GM12874 (cell line): ENCODE measurements around the gene FRY.

Experiments used
- CTCF ChIP-seq: IDR thresholded peaks from 2 replicates; pipeline ENCODE4 v1.5.1; 2011; ENCODE audit warnings: low read depth, mild to moderate bottlenecking, control low read depth, low read length, moderate library complexity; ENCODE audit not compliant: insufficient read depth

The FRY gene

GRCh38 chr13:32051156-32051555 lies 19.6 kb downstream of the FRY start:
- TF ChIP-seq CTCF = no peak

GRCh38 chr13:32056316-32056715 lies 24.7 kb downstream of the FRY start:
- no peak for TF ChIP-seq CTCF

- no peak for TF ChIP-seq CTCF
These were observed 28.0 kb downstream of the FRY start for GRCh38 chr13:32059511-32059984.

- TF ChIP-seq CTCF = no peak
These were observed 28.9 kb downstream of the FRY start for GRCh38 chr13:32060401-32060878.

DNA sequence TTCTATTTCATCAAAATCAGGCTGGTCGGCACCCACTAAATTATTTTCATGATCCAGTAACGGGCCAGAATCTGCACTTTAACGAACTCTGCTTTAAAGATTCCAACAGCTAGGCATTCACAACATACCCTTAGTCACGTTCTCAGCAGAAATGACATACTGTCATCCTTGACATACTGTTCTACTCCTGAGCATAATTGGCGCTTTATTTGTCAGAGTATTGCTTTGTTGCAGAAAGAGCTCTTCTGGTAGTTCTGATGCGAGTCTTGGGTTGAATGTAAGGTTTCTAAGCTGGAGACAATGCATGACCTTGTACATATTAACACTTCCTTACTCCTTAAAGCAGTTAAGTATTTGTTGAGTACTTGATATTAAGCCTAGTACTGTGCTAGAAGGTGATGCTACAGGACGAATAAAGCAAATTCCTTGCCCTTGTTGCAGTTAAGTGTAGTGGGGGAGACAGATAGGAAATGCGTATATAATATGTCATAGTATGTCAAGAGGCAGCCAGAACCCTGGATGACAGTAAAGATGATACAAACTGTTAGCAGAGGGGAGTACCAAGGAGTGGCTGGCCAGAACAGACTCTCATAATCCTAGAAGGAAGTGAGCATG lies 32.2 kb downstream of the FRY start:
- no peak for TF ChIP-seq CTCF

DNA sequence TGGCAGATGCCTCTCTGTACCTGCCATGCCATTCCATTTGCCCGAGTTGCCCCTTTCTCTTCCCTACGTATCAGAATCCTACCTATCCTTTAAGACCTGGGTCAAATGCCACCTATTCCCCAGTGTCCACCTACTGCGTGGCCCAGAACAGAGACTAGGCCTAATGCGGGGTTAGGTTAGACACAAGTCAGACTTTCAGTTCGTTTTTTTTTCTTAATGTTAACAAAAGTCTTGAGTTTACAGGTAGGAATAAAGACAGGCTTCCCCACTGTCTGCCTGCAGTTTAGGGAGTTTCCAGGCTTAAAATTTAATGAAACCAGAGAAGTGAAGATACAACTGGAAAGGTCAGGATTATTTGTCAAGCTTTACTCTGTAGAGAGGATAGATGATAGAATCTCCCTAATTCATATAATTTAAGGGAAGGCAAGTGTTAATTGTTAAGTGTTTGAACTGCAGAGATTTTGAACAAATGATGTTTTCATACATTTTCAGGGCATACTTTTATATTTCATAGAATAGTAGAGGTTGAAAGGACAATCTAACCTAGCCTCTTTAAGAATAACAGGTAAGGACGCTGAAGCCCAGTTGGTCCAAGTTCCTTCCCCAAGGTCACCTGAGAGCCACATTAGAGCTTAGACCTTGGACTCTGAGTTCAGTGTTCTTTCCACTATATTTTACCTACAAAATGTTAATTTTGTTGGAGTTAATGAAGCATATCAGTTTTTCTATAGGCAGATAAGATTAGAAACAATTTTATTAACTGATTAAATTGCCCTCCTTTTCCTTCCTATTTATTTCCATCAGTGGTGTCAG lies 35.8 kb downstream of the FRY start:
- no peak for TF ChIP-seq CTCF

DNA sequence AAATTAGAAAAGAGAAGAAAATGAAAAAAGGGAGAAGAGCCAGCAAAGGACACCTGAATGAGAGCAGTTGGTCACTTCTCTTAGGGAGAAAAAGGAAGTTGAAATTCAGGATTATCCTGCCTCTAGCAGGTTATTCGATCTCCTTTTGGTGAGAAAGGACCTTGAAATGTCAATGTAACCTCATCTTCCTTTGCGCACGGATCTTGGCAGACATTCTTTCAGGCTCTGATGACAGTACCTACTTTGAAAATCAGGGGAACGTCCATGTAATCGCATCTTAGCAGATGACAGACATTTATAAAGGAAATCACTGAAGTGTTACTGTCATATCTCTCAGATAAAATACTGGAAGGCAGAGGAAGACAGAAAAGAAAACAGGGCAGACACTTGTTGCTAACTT lies 36.7 kb downstream of the FRY start:
- TF ChIP-seq CTCF = no peak
